DMS 273 (cell line): ENCODE data around the gene MTFMT.
A peak's percentile ranks its signal among the peaks of the same experiment; 100 is the strongest.
"Not testable (repeated sequence)": the region's sequence is repeated elsewhere in the genome, so short reads cannot be mapped to it uniquely, and the experiment has no call there.

Source experiments
- DNase-seq: peaks from one replicate; lab custom pipeline; 2025; ENCODE audit not compliant: unreplicated experiment; lab: John Stamatoyannopoulos, UW

Gene MTFMT

DNA sequence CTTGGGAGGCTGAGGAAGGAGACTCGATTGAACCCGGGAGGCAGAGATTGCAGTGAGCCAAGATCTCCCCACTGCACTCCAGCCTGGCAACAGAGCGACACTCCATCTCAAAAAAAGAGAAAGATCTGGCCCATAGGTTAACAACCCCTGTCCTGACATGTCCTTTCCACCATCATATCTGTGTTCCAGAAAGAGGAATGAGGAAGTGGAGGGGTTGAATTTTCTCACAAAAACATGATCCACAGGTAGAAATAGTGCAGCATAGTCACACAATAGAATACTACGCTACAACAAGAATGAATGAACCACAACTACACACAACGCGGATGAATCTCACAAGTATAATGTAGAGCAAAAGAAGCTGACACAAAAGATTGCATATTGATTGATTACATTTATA, 11.0 kb upstream of the MTFMT start:
- DNase-seq, result no peak

DNA sequence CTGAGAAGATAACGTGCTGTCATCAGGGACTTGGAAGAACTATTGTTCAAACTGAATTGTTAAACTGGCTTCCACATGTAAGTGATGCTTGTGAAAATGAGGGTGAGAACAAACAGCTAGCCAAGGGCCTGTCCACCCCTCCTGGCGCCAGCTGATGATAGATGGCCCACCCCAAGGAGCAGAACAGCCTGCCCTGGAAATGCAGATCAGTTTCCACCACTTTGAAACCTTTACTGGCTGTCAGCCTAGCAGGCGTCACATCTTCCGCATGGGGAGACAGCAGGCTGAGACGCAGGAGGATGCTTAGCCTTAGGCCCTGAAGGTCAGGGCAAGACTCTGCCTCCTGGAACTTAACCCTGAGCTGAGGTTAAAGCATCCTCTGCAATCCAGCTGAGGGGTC, 9.4 kb upstream of the MTFMT start:
- no peak for DNase-seq

DNA sequence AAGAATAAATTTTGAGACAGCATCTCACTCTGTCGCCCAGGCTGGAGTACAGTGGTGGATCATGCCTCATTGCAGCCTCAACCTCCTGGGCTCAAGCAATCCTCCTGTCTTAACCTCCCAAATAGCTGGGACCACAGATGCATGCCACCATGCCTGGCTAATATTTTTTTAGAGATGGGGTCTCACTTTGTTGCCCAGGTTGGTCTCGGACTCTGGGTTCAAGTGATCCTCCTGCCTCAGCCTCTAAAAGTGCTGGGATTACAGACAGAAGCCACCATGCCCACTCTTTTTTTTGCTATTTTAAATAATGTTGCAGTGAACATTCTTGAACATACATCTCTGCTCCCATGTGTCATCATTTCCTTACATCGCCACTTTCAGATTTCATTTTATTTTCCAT, 9.0 kb upstream of the MTFMT start:
- DNase-seq, result no peak

DNA sequence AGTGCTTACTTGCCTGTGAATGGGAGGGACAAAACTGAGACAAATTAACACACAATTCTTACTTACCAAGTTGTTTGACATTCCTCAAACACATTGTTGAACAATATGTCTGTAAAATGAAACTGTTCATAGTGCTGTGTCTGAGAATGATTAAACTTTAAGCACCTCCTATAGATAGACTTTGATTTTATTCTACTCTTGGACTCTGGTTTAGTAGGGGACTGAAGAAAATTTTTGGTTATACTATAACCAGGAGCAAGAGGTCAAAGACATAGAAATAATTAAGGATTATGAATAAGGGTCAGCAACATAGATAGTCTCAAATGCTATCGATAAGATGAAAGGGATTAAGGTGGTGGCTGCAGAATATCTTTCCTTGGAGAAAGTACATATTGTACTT, 7.9 kb upstream of the MTFMT start:
- no peak for DNase-seq

DNA sequence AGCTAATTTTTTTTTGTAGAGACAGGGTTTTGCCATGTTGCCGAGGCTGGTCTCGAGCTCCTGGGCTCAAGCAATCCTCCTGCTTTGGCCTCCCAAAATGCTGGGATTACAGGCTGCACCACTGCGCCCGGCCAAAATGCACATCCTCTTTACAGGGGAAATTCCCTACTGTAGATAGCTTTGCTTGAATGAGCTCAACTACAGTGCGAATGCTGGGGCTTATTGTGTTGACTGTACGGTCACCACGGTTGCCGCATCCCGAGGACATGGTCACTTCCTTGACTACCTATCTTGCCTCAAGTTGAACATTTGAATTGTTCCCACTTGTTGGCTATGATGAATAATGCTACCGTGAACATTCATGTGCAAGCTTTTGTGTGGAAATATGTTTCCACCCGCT, 5.3 kb upstream of the MTFMT start:
- DNase-seq, result no peak

DNA sequence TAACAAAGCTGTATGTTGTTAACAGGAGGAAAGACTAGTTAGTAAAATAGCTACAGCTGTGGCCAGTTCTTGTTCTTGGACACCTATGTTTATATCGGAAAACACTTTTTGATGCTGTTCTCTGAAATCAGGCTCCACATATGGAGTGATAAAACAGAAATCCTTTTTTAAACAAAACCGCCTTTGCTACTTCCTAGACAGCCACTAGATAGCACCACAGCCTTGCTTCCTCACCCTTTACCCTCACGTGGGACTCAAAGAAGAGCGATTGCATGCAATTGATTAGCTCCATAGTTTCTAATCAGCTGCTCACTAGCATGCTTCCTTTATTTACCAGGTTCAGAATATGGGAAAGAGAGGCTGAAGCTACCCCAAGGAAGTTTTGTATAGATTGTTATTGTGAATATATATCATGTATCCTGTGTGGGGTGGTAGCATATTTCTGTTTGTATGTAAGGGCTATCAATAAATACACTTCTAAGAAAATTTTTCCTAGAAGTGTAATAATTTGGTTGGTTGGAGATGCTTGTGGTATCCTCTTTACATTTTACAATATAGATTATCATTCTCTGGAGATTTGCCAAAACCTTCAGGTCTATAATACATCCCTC, 4.3 kb upstream of the MTFMT start:
- peak; percentile 53 for DNase-seq

DNA sequence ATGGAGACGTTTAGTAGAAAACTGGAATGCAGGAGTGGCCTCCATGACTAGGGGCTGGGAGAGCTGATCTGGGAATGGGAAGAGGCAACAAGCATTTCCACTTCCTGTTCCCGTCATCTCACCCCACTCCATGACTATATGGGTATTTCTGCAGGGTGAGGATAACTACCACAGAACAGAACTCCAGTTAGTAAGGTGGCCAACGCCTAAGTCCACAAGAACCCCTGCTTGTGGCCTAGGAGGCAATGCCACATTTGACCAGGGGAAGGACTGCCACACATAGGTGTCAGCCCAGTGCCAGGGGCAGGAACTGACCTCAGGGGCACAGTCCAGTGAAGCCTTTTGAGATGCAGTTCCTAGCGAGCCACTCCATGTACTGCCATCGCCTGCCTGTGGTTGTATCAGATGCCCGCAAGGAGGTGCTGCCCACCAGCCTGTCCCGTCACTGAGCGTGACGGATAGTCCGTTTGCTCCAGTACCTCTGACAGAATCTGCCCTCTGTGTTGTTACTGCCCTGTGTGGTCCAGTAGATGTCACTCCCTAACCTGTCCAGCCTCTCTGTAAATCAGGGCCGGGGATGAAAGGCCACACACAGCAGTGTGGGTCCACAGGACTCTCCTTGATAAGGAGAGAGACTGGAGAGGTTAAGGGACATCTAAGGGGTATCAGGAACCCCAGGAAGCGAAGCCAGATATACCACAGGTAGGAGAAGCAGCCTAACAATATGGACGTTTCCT, 3.5 kb upstream of the MTFMT start:
- peak; percentile 69 for DNase-seq

DNA sequence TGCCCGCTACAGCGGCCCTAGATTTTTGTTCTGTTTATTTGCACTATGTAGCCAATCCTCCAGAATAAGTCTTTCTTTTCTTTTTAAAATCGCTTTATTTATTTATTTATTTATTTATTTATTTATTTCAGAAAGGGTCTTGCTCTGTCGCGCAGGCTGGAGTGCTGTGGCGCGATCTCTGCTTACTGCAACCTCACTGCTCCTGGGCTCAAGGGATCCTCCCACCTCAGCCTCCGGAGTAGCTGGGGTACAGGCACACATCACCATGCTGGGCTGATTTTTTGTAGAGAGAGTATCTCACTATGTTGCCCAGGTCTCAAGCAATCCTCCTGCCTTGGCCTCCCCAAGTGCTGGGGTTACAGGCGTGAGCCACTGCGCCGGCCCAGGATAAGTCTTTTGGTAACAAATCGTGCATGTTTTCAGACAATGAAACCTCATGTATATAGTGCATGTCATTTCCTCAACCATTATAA, 333 bp upstream of the MTFMT start:
- no peak for DNase-seq

DNA sequence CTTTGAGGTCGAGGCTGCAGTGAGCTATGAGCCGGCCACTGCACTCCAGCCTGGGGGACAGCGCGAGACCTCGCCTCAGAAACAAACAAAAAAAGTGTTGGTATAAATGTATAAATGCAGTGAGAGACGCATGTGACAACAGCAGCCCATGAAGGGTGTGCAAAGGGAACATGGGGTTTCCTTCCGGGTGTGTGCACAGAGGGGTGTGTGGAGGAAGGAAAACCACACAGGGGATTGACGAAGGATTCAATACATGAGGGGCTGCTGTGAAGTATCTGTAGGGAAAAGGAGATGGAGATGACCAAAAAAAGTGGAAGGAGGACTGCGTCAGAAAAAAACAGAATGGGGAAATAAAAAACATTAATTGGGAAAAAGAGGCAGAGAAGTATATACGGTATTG, 1.1 kb downstream of the MTFMT start:
- no peak for DNase-seq

DNA sequence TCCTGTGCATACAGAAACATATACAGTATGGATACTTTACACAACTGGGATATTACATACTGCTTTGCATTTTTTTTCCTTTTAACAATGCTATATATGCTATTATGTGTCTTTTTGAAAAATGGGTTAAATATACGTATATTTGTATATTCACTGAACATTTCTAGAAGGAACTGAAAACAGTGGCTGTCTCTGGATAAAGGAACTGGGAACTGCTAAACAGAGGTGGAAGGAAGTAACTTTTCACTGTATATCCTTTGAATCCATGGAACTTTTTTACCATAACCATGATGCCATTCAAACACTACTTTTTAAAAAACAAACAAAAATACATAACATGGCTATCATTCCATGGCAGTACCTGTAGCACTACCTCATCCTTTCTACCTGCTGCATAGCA, 1.8 kb downstream of the MTFMT start:
- DNase-seq, result no peak

DNA sequence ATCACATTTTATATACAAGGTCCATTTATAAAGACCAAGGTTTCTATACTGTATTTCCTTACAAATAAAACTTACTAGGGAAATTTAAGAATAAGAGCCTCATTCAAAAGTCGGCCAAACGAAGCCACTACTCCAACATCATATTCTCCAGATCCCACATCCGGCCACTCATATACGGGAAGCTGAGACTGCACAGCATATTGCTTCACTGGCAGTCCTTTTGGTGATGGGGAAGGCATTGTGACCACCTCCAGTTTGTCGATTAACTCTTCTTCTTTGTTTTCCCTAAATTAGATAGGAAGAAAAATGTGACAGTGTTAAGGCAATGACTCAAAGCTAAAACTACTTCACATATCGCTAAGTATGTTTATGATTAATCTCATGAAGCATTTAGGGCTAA, 2.7 kb downstream of the MTFMT start:
- DNase-seq, result no peak

DNA sequence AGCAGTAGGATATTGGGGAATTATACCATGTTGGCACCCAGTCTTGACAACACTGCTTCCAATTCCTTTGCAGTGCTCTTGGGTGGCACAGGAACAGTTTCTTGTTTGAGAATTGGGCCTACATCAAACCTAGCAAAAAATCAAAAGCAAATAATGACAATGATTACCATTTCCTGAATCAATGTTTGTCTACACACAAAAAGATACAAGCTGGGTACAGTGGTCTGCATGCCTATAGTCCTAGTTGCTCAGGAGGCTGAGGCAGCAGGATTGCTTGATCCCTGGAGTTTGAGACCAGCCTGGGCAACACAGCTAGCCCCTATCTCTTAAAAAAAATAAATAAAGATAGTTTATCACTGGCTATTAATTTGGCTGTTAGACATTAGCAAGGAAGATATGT, 8.0 kb downstream of the MTFMT start:
- no peak for DNase-seq

DNA sequence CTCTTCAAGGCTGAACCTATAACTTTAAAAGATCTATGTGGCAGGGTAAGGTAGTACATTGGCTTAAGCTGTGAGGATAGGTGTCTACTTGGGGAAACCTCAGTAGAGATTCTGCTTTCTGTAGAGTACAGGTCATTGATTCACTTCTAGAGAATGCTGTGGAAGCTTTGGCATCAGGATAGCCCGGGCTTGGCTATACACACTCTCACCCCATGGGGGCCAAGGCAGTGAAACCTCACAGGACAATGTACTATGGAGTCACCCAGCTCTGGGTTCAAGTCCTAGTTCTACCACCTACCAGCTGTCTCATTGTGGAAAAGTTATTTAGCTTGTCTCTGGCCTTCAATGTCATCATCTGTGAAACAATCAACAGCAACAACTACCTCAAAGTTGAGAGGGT, 9.0 kb downstream of the MTFMT start:
- DNase-seq, result no peak

DNA sequence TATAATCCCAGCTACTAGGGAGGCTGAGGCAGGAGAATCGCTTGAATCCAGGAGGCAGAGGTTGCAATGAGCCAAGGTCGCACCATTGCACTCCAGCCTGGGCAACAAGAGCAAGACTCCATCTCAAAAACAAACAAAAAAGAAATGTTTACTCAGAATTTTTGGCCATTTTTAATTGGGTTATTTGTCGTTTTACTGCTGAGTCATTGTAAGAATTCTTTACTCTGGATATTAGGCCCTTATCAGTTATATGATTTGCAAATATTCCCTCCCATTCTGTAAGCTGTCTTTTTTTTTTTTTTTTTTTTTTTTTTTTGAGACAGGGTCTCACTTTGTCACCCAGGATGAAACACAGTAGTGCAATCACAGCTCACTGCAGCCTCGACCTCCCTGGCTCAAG, 18.2 kb downstream of the MTFMT start:
- DNase-seq, result not testable (repeated sequence)

DNA sequence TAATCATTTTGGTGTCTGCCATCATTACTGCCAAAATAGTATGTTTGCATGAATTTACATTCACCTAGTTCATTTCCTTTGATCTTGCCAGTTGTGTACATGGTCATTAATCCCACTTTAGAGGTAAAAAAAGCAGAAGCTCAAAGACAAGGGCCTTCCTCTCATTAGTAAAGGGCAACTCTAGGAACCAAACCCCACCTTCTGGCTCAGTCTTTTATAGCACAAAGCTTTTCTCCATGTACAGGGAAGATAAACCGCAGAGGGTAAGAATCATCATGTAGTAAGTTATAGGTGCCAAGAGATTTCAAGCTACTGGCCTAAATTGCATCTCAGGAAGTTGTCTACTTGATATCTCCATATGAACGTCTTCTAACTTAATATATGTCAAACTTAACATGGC, 20.5 kb downstream of the MTFMT start:
- DNase-seq, result peak; percentile 6

DNA sequence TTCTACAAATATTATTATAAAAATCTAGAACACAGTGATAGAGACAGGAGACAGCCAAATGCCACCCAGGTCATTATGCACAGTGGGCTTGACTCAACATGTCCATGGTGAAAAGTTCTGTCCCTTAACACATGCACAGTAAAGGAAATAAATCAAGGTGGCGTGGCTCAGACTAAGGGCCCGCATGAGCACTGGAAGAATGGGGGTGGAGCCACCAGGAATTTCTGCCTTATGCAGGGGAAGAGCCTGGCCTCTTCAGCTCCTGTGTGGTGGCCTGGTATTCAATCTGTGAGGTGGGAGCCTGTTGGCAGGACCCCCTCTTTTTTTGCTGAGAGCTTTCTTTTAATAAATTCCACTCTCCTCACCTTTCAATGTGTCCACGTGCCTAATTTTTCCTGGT, 22.6 kb downstream of the MTFMT start:
- no peak for DNase-seq

DNA sequence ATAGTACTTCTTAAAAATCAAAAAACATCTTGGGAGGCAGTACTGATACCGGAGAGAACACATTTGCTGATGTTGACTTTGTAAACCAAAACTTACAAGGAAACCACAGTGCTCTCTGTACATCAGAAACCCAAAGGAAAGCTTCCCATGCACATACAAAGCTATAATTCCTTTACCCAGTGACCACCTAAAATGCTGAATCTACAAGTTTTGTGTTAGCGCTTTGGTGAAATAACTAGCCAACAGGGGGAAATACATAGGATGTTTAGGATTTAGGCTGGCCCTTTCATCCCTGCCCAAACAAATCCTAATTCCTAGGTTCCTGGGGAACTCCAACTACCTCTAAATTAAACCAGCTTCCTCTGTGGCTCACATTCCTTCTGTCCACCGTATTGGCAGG, 24.4 kb downstream of the MTFMT start:
- no peak for DNase-seq

DNA sequence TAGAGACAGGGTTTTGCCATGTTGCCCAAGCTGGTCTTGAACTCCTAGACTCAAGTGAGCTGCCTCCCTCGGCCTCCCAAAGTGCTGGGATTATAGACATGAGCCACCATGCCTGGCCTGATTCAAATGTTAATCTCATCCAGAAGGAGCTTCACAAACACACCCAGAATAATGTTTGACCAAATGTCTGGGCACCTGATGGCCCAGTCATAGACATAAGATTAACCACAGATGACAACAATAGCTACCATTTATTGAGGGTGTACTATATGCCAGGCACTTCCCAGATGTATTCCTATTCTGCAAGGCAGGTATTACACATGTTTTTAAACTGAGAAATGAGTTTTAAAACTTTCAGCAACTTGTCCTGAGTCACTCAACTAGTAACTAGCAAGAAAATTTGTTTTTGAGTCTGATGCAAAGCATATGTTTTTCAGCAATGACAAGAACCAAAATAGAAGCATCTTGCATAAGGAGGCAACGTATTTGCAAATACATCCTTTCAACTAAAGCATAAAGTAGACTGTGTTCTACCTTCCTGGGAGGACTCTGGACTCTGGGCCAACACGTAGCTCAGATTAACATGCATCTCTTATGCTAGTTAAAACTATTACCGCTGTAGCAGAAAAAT, 31.6 kb downstream of the MTFMT start:
- DNase-seq, result no peak

DNA sequence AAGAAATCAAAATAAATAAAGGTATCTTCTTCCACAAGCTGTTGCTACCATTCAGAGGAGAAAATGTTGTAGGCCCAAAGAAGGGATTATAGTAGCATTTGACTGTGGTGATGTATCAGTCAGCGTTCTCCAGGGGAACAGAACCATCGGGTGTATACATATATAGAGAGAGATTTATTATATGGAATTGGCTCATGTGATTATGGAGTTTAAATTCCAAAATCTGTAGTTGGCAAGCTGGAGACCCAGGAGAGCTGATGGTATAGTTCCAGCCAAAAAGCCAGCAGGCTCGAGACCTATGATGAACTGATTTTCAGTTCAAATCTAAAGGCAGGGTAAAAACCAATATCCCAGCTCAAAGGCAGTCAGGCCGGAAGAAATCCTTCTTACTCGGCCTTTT, 32.4 kb downstream of the MTFMT start:
- DNase-seq, result no peak

DNA sequence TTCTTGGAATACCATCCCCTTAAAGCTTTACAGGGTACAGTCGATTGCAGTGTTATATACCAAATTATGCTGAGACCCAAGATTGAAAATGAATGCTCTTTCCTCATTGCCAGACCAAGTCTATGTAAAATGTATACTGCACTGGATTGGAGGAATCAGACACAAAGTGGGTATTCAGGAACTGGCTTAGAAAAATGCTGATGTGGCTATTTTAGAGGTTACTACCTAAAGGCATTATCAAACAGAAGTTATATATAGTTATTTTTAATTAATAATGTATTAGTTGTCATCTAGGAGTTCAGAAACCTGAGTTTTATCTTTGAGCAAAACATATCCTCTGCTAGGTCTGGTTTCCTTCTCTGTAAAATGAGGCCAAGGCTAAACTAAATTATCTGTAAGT, 36.1 kb downstream of the MTFMT start:
- no peak for DNase-seq

DNA sequence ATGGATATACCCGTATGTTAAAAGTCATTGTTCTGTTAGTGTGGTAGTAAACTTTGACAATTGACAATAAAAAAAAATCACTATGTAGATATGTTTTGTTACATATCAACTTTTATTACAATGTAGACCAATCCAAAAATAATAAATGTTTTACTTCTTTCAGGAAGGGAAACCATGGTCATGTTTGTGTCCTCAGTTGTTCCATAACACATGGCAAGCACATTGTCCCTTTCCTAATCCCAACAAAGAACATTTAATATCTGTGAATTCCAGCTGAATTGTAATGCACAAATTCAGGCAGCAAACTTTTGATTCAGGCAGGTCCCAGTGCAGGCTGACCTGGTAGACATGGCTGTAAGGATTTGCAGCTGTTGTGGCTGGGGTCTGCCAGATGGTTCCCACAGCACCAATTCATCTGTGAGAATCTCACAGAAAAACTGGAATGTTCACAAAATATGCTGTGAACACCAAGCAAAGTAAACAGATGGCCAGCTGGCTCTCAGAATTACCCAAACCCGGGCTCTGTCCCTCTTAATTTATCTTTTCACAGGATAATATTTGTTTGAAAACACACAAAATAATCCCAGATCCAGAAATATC, 37.8 kb downstream of the MTFMT start:
- DNase-seq, result peak; percentile 52

DNA sequence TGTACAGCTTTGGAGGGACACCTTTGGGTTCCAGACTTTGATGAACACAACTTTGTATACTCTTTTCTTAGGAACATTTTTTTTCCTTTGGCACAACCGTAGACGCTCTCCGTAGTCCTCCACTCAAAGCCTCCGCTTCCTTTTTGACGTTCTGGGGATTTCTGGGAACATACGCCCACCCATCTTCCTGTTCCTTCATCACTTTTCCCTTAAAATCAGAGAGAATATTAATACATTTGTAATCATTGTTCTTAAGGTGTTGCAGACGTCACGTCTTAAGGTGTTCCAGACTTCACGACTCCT, 39.3 kb downstream of the MTFMT start:
- no peak for DNase-seq
